Smooth muscle cell (in vitro differentiated cells): ENCODE data around the gene SLC25A51. TPM values are rescaled to one million over a fixed set of nuclear protein-coding genes. Genes with fewer than 3 reads are reported as not detected.

Experiments used
- DNase-seq: peaks from one replicate; lab custom pipeline; 2025; ENCODE audit not compliant: unreplicated experiment; lab: John Stamatoyannopoulos, UW
- H2AFZ ChIP-seq: fragments of 200-600 bp; sonication (generic); 2 replicates; pipeline ENCODE4 v1.6.0; 2016; ENCODE audit warnings: antibody characterized with exemption, low read depth, mild to moderate bottlenecking
- H3F3A ChIP-seq: fragments of 200-600 bp; sonication (generic); 2 replicates; pipeline ENCODE4 v1.6.0; 2017; ENCODE audit warnings: antibody characterized with exemption, low read depth
- H3K27ac ChIP-seq: fragments of 200-600 bp; sonication (generic); 2 replicates; pipeline ENCODE4 v1.5.1; 2016; ENCODE audit warnings: low read depth, mild to moderate bottlenecking
- H3K27me3 ChIP-seq: fragments of 200-600 bp; sonication (generic); 2 replicates; pipeline ENCODE4 v1.6.1; 2016; ENCODE audit warnings: low read depth, mild to moderate bottlenecking
- H3K36me3 ChIP-seq: fragments of 200-600 bp; sonication (generic); 2 replicates; pipeline ENCODE4 v1.5.1; 2016; ENCODE audit warnings: low read depth
- H3K4me1 ChIP-seq: fragments of 200-600 bp; sonication (generic); 2 replicates; pipeline ENCODE4 v1.5.1; 2016; ENCODE audit warnings: low read depth
- H3K4me2 ChIP-seq: fragments of 200-600 bp; sonication (generic); 2 replicates; pipeline ENCODE4 v1.6.0; 2016; ENCODE audit warnings: mild to moderate bottlenecking
- H3K4me3 ChIP-seq: fragments of 200-600 bp; sonication (generic); 2 replicates; pipeline ENCODE4 v1.5.1; 2016; ENCODE audit warnings: mild to moderate bottlenecking
- H3K79me2 ChIP-seq: fragments of 200-600 bp; sonication (generic); 2 replicates; pipeline ENCODE4 v1.6.0; 2016; ENCODE audit warnings: low read depth, mild to moderate bottlenecking
- H3K9ac ChIP-seq: fragments of 200-600 bp; sonication (generic); 2 replicates; pipeline ENCODE4 v1.6.0; 2016; ENCODE audit warnings: low read depth
- H3K9me3 ChIP-seq: fragments of 200-600 bp; sonication (generic); replicated peaks from 2 replicates; pipeline ENCODE4 v1.5.1; 2016; ENCODE audit warnings: low read depth
- H4K20me1 ChIP-seq: fragments of 200-600 bp; sonication (generic); 2 replicates; pipeline ENCODE4 v1.6.0; 2016; ENCODE audit warnings: low read depth
- CTCF ChIP-seq: fragments of 200-600 bp; sonication (generic); IDR thresholded peaks from 2 replicates; pipeline ENCODE4 v1.5.1; 2017; ENCODE audit warnings: borderline replicate concordance, mild to moderate bottlenecking, antibody characterized with exemption; ENCODE audit not compliant: insufficient read depth, poor library complexity, severe bottlenecking
- WGBS: methylation state at CpG from one replicate; pipeline ENCODE4 v1.1.7; 2016; ENCODE audit warnings: low lambda C conversion rate; 5-methylcytosine and 5-hydroxymethylcytosine counted together
- polyA plus RNA-seq: library from polyadenylated mRNA; unstranded; fragments of >200 nt; fragmentation: Nextera tagmentation; extraction: Ambion mirVana; gene quantifications from 2 replicates; pipeline ENCODE4 v1.2.1, GENCODE V29; 2016
- total RNA-seq: library from RNA; depleted of rRNA; stranded (reverse); fragments of >200 nt; gene quantifications from 2 replicates; pipeline ENCODE4 v1.2.3, GENCODE V29; 2014

Gene SLC25A51
- total and polyA plus RNA-seq, 2 experiments from 2014 or later: 6.5 to 32.0 TPM

- peaks cover 22% of the 10 kb centered on the region for H3K4me1 ChIP-seq
- H3K27me3 ChIP-seq: no peaks in the 10 kb centered on the region
- H3K79me2 ChIP-seq: no peaks in the 10 kb centered on the region
- H3K27ac ChIP-seq: peak overlapping the region; percentile 17
- WGBS: 84% methylated on average over 9 of the region's 9 CpGs
- H3K36me3 ChIP-seq: no peaks in the 10 kb centered on the region
- DNase-seq: no peak
- TF ChIP-seq CTCF: no peak
- H3F3A ChIP-seq: peaks cover 12% of the 10 kb centered on the region
- H3K4me2 ChIP-seq: no peak overlapping the region
- no peak overlapping the region for H3K9ac ChIP-seq
- no peaks in the 10 kb centered on the region for H3K9me3 ChIP-seq
- no peaks in the 10 kb centered on the region for H4K20me1 ChIP-seq
- H2AFZ ChIP-seq: no peak overlapping the region
- H3K4me3 ChIP-seq: no peak overlapping the region
Measured at GRCh38 chr9:37947977-37948376, 44.0 kb upstream of the SLC25A51 start.

GRCh38 chr9:37947471-37947870 is 43.5 kb upstream of the SLC25A51 start:
- Histone ChIP-seq H3K9ac (no peak overlapping the region), H3K4me1 (peaks cover 23% of the 10 kb centered on the region), H3K4me2 (no peak overlapping the region), H3K79me2 (no peaks in the 10 kb centered on the region), H2AFZ (no peak overlapping the region), H3K27ac (peak overlapping the region; percentile 17), H3K9me3 (no peaks in the 10 kb centered on the region), H3K4me3 (no peak overlapping the region), H3F3A (peaks cover 10% of the 10 kb centered on the region), H4K20me1 (no peaks in the 10 kb centered on the region), H3K36me3 (no peaks in the 10 kb centered on the region), H3K27me3 (no peaks in the 10 kb centered on the region)
- no peak for TF ChIP-seq CTCF
- no peak for DNase-seq
- WGBS: 72% methylated on average over 7 of the region's 7 CpGs

- no peaks in the 10 kb centered on the region for H3K36me3 ChIP-seq
- H3F3A ChIP-seq: peaks cover 10% of the 10 kb centered on the region
- no peak for TF ChIP-seq CTCF
- no peak overlapping the region for H3K27ac ChIP-seq
- 97% methylated on average over 7 of the region's 7 CpGs for WGBS
- H2AFZ ChIP-seq: no peak overlapping the region
- peaks cover 23% of the 10 kb centered on the region for H3K4me1 ChIP-seq
- H3K4me2 ChIP-seq: no peak overlapping the region
- H3K27me3 ChIP-seq: no peaks in the 10 kb centered on the region
- no peaks in the 10 kb centered on the region for H4K20me1 ChIP-seq
- H3K4me3 ChIP-seq: no peak overlapping the region
- no peaks in the 10 kb centered on the region for H3K9me3 ChIP-seq
- no peak overlapping the region for H3K9ac ChIP-seq
- H3K79me2 ChIP-seq: no peaks in the 10 kb centered on the region
- no peak for DNase-seq
Measured at GRCh38 chr9:37946971-37947370, 43.0 kb upstream of the SLC25A51 start.

- DNase-seq: no peak
- H2AFZ ChIP-seq: no peak overlapping the region
- peaks cover 23% of the 10 kb centered on the region for H3K4me1 ChIP-seq
Measured at GRCh38 chr9:37946041-37946440, 42.1 kb upstream of the SLC25A51 start.

More at GRCh38 chr9:37946041-37946440, 42.1 kb upstream of the SLC25A51 start:
- Histone ChIP-seq H3K4me3 (no peak overlapping the region), H3K36me3 (no peaks in the 10 kb centered on the region), H3K9ac (no peak overlapping the region), H3K4me2 (no peak overlapping the region), H3K27me3 (no peaks in the 10 kb centered on the region), H4K20me1 (no peaks in the 10 kb centered on the region), H3K9me3 (no peaks in the 10 kb centered on the region), H3K79me2 (peaks cover 4% of the 10 kb centered on the region), H3K27ac (no peak overlapping the region), H3F3A (peaks cover 10% of the 10 kb centered on the region)
- TF ChIP-seq CTCF: no peak
- 87% methylated on average over 8 of the region's 8 CpGs for WGBS
